HCT116 (cell line): ENCODE data around the gene CACNA2D2.

Experiments
- CEBPB ChIP-seq: IDR thresholded peaks from 2 replicates; pipeline ENCODE4 v1.6.1; 2012; ENCODE audit warnings: low read depth
- CTCF ChIP-seq, 3 experiments: fragments of 200-600 bp in 1 of 3; sonication (generic) in 1 of 3; IDR thresholded peaks in 2 of 3; conservative IDR thresholded peaks in 1 of 3; 2 replicates each; pipeline ENCODE4 v1.5.1; 2012 to 2017; ENCODE audit warnings: low read depth in 2 of 3, low read length in 2 of 3, antibody characterized with exemption in 1 of 3, borderline replicate concordance in 1 of 3, control low read depth in 1 of 3, mild to moderate bottlenecking in 1 of 3, mixed read lengths in 1 of 3, mixed run types in 1 of 3, moderate library complexity in 1 of 3; ENCODE audit not compliant: insufficient read depth in 1 of 3
- ELF1 ChIP-seq: IDR thresholded peaks from 2 replicates; pipeline ENCODE4 v1.6.1; 2012; ENCODE audit warnings: low read depth, borderline replicate concordance
- EZH2phosphoT487 ChIP-seq: fragments of 200-600 bp; IDR thresholded peaks from 2 replicates; pipeline ENCODE4 v1.6.1; 2018; ENCODE audit warnings: antibody characterized with exemption, borderline replicate concordance
- MAX ChIP-seq: IDR thresholded peaks from 2 replicates; pipeline ENCODE4 v1.6.1; 2012
- POLR2A ChIP-seq: IDR thresholded peaks from 2 replicates; pipeline ENCODE4 v1.7.0; 2011; ENCODE audit warnings: borderline replicate concordance; ENCODE audit not compliant: insufficient read depth, insufficient read length; ENCODE audit errors: extremely low read depth
- POLR2AphosphoS5 ChIP-seq: IDR thresholded peaks from 2 replicates; pipeline ENCODE4 v1.6.1; 2011; ENCODE audit warnings: mild to moderate bottlenecking, low read depth, low read length, moderate library complexity
- REST ChIP-seq: IDR thresholded peaks from 2 replicates; pipeline ENCODE4 v1.6.1; 2012; ENCODE audit warnings: low read depth
- SRF ChIP-seq: IDR thresholded peaks from 2 replicates; pipeline ENCODE4 v1.6.1; 2012; ENCODE audit warnings: low read depth
- TCF7L2 ChIP-seq: IDR thresholded peaks from 2 replicates; pipeline ENCODE4 v1.7.0; 2011; ENCODE audit warnings: borderline replicate concordance, inconsistent platforms; ENCODE audit not compliant: insufficient read depth, insufficient read length; ENCODE audit errors: extremely low read depth
- ZNF274 ChIP-seq: fragments of 200-500 bp; sonication (Bioruptor generic); IDR thresholded peaks from 2 replicates; pipeline ENCODE4 v1.6.1; 2014; ENCODE audit warnings: mild to moderate bottlenecking, low read depth, low read length, inconsistent platforms

DNA sequence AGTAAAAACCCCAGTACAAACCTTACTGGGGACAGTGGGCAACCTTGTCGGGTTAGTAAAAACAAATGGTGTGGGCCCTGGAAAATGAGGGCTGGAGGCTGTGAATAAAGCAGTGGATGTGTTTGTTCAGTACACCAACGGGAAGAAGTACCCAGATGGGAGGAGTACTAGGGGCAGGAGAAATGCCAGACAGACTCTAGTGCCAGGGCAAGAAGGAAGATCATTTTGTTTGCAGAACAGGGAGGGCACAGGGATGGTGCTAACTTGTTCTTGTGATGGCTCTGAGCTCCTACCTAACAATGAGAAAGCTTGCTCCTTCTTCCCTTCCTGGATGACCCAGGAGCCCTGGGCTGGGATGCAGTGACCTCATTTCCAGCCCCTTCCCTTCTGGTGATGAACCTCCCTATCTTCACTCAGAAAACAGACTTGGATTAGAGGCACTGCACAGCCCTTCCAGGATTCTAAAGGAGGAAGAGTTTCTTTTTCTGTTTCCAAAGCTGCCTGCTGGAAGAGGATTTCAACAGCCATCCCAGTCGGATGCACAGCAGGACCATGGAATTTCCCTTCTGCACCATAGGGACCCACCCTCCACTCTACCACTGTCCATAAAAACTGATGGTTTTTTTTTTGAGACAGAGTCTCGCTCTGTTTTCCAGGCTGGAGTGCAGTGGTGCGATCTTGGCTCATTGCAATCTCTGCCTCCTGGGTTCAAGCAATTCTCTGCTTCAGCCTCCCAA, 168.9 kb downstream of the CACNA2D2 start:
- TF ChIP-seq CTCF (IDR thresholded peaks at IDR 0.05 in 2 of 3, conservative IDR thresholded peaks at IDR 0.05 in 1 of 3; ENCODE audit: borderline replicate concordance in 1 of 3, insufficient read depth in 1 of 3, low read depth in 2 of 3, low read length in 2 of 3), result no peak
- TF ChIP-seq MAX, result no peak
- TF ChIP-seq POLR2AphosphoS5, result no peak
- no peak for TF ChIP-seq CEBPB
- TF ChIP-seq TCF7L2, result no peak
- TF ChIP-seq POLR2A, result no peak
- no peak for TF ChIP-seq SRF
- no peak for TF ChIP-seq REST
- TF ChIP-seq ELF1, result no peak
- no peak for TF ChIP-seq ZNF274
- TF ChIP-seq EZH2phosphoT487, result no peak
